K562 (cell line): ENCODE measurements around the gene LZTS2. TPM values are rescaled to one million over a fixed set of nuclear protein-coding genes. Genes with fewer than 3 reads are reported as not detected.

Experiments
- ATAC-seq: fragments of 200-7000 bp; cut with Tn5 transposase; 3 replicates; pipeline ENCODE4 v1.9.1; 2020; ENCODE audit warnings: moderate library complexity
- BruUV-seq: library from RNA; stranded (reverse); fragments of 400-500 nt; replicated peaks from 2 replicates; lab custom pipeline; 2021; lab: Mats Ljungman, UMichigan
- CTCF ChIA-PET: fragments of 300-600 bp; formaldehyde crosslinking; extraction: SDS; loops from one replicate; lab custom pipeline; 2021; ENCODE audit warnings: low intra/inter-chr PET ratio; lab: Yijun Ruan, JAX
- POLR2A ChIA-PET: fragments of 300-600, 350-650 bp; sonication (Branson Sonifier 250); formaldehyde crosslinking; extraction: SDS; loops from one replicate; lab custom pipeline; 2021; ENCODE audit warnings: antibody characterized with exemption, inconsistent platforms; lab: Yijun Ruan, JAX
- DNase-seq, 4 experiments: peaks; one replicate each; pipeline versions ENCODE4 v3.0.0 to v3.0.0-alpha.2; 2011 to 2018; ENCODE audit warnings: low spot score in 3 of 4, mixed read lengths in 3 of 4; ENCODE audit errors: extremely low read depth in 1 of 4
- FAIRE-seq: peaks from 2 replicates; lab custom pipeline; 2011; peaks lifted over from hg19 to GRCh38; lab: Jason Lieb, UNC
- H2AFZ ChIP-seq: 2 replicates; pipeline ENCODE4 v1.6.0; 2011; ENCODE audit warnings: low read depth, low read length, control low read depth, inconsistent platforms
- H3K27ac ChIP-seq: fragments of 200-600 bp; 3 replicates; pipeline ENCODE4 v1.8.0; 2011; ENCODE audit warnings: low read depth, mild to moderate bottlenecking, control low read depth, inconsistent platforms, low read length, moderate library complexity, mixed read lengths; ENCODE audit errors: extremely low read depth
- H3K27me3 ChIP-seq, 2 experiments: fragments of 300-600 bp in 1 of 2; 2 replicates in 1 of 2; 3 replicates in 1 of 2; pipeline versions ENCODE4 v1.6.0 to v1.8.0; 2011; ENCODE audit warnings: inconsistent platforms in 2 of 2, low read length in 2 of 2, mild to moderate bottlenecking in 1 of 2, mixed read lengths in 1 of 2, moderate library complexity in 1 of 2; ENCODE audit not compliant: control insufficient read depth in 2 of 2, insufficient read depth in 2 of 2
- H3K36me3 ChIP-seq: fragments of 300-600 bp; 3 replicates; pipeline ENCODE4 v1.8.0; 2011; ENCODE audit warnings: mild to moderate bottlenecking, low read length, inconsistent platforms; ENCODE audit not compliant: control insufficient read depth, insufficient read depth
- H3K4me1 ChIP-seq, 2 experiments: fragments of 200-600 bp in 1 of 2; replicated peaks in 1 of 2; 2 replicates in 1 of 2; 3 replicates in 1 of 2; pipeline versions ENCODE4 v1.5.1 to v1.8.0; 2011; ENCODE audit warnings: inconsistent platforms in 2 of 2, low read length in 2 of 2, mild to moderate bottlenecking in 1 of 2, mixed read lengths in 1 of 2, moderate library complexity in 1 of 2; ENCODE audit not compliant: control insufficient read depth in 2 of 2, insufficient read depth in 2 of 2
- H3K4me2 ChIP-seq: 2 replicates; pipeline ENCODE4 v1.6.1; 2011; ENCODE audit warnings: low read length, control low read depth, inconsistent platforms, mixed read lengths; ENCODE audit not compliant: insufficient read depth
- H3K4me3 ChIP-seq: fragments of 200-600 bp; sonication (generic), shearing (Covaris generic); 2 replicates; pipeline ENCODE4 v1.5.1; 2016; ENCODE audit warnings: control low read depth, inconsistent platforms
- H3K79me2 ChIP-seq: fragments of 200-600 bp; 3 replicates; pipeline ENCODE4 v1.8.0; 2011; ENCODE audit warnings: low read length, inconsistent platforms; ENCODE audit not compliant: control insufficient read depth, insufficient read depth
- H3K9ac ChIP-seq, 2 experiments: 2 replicates each; pipeline versions ENCODE4 v1.6.0 to v1.6.1; 2011; ENCODE audit warnings: low read depth in 2 of 2, low read length in 2 of 2, control low read depth in 1 of 2, inconsistent platforms in 1 of 2, mild to moderate bottlenecking in 1 of 2, mixed read lengths in 1 of 2; ENCODE audit not compliant: insufficient read depth in 1 of 2
- H3K9me1 ChIP-seq: one replicate; pipeline ENCODE4 v1.6.0; 2011; ENCODE audit warnings: inconsistent platforms, mild to moderate bottlenecking, low read length, moderate library complexity; ENCODE audit not compliant: control insufficient read depth, insufficient read depth
- H3K9me3 ChIP-seq: replicated peaks from 2 replicates; pipeline ENCODE4 v1.5.1; 2011; ENCODE audit warnings: low read depth, low read length, inconsistent platforms; ENCODE audit not compliant: control insufficient read depth, insufficient read depth
- H4K20me1 ChIP-seq: replicated peaks from 2 replicates; pipeline ENCODE4 v1.6.1; 2011; ENCODE audit warnings: low read length, inconsistent platforms, mixed read lengths; ENCODE audit not compliant: control insufficient read depth, insufficient read depth
- BRF1 ChIP-seq: IDR thresholded peaks from 3 replicates; pipeline ENCODE4 v1.6.1; 2011; ENCODE audit warnings: borderline replicate concordance, mild to moderate bottlenecking; ENCODE audit not compliant: insufficient read length; ENCODE audit errors: extremely low read depth
- CBFB ChIP-seq: sonication (generic); formaldehyde crosslinking; IDR thresholded peaks from 2 replicates; pipeline ENCODE4 v1.4.0; 2020; ENCODE audit warnings: mild to moderate bottlenecking, missing genetic modification reagents
- EGR1 ChIP-seq: fragments of 450-650 bp; conservative IDR thresholded peaks from 2 replicates; pipeline ENCODE4 v1.6.1; 2017; ENCODE audit warnings: mild to moderate bottlenecking
- FOXA1 ChIP-seq: fragments of 450-650 bp; IDR thresholded peaks from 2 replicates; pipeline ENCODE4 v1.6.1; 2016; ENCODE audit warnings: mild to moderate bottlenecking, borderline replicate concordance
- GABPB2 ChIP-seq: fragments of 250-450 bp; sonication (Bioruptor Pico); conservative IDR thresholded peaks from 2 replicates; pipeline ENCODE4 v1.5.1; 2021; ENCODE audit warnings: mild to moderate bottlenecking
- MCM7 ChIP-seq, 2 experiments: fragments of 450-650 bp; IDR thresholded peaks; 2 replicates each; pipeline ENCODE4 v1.6.1; 2016 to 2018
- NCOA2 ChIP-seq, 2 experiments: fragments of 450-650 bp; IDR thresholded peaks; 2 replicates each; pipeline ENCODE4 v1.6.1; 2018; ENCODE audit warnings: mild to moderate bottlenecking in 2 of 2, moderate library complexity in 1 of 2; ENCODE audit not compliant: partially characterized antibody in 2 of 2
- POLR2B ChIP-seq: fragments of 450-650 bp; IDR thresholded peaks from 2 replicates; pipeline ENCODE4 v1.6.1; 2018; ENCODE audit warnings: low read depth; ENCODE audit not compliant: partially characterized antibody
- RBM15 ChIP-seq: fragments of 200-400 bp; formaldehyde crosslinking; IDR thresholded peaks from 2 replicates; pipeline ENCODE4 v1.6.1; 2018; ENCODE audit warnings: mild to moderate bottlenecking, low read length, moderate library complexity; ENCODE audit not compliant: insufficient read depth
- RCOR1 ChIP-seq, 2 experiments: IDR thresholded peaks; 2 replicates each; pipeline ENCODE4 v1.6.1; 2012; ENCODE audit warnings: low read depth in 2 of 2, low read length in 2 of 2, borderline replicate concordance in 1 of 2, improper control_type of control experiment in 1 of 2
- STAT5A ChIP-seq: IDR thresholded peaks from 2 replicates; pipeline ENCODE4 v1.6.1; 2012; ENCODE audit warnings: low read length, inconsistent platforms, borderline replicate concordance
- ZNF212 ChIP-seq: fragments of 450-650 bp; formaldehyde crosslinking; IDR thresholded peaks from 2 replicates; pipeline ENCODE4 v1.4.0; 2020; ENCODE audit warnings: mild to moderate bottlenecking
- ZNF253 ChIP-seq: fragments of 250-450 bp; sonication (Bioruptor Pico); conservative IDR thresholded peaks from 2 replicates; pipeline ENCODE4 v1.6.1; 2021; ENCODE audit warnings: mild to moderate bottlenecking
- ZNF384 ChIP-seq: IDR thresholded peaks from 2 replicates; pipeline ENCODE4 v1.6.1; 2012; ENCODE audit warnings: low read depth, low read length, improper control_type of control experiment
- ZNF518B ChIP-seq: fragments of 250-450 bp; sonication (Bioruptor Pico); IDR thresholded peaks from 2 replicates; pipeline ENCODE4 v1.5.0; 2021; ENCODE audit warnings: mild to moderate bottlenecking, moderate library complexity
- WGBS: fragments of 100-300 bp; shearing (Covaris generic); methylation state at CpG from one replicate; pipeline ENCODE4 v1.1.6; 2016; ENCODE audit warnings: low coverage, mixed read lengths; ENCODE audit not compliant: insufficient coverage; ENCODE audit errors: missing lambda C conversion rate; 5-methylcytosine and 5-hydroxymethylcytosine counted together
- in situ Hi-C: fragments of 300-500 bp; cut with MboI; formaldehyde crosslinking; loops from 4 replicates; pipeline ENCODE4 v1.15.0; 2018; ENCODE audit warnings: inconsistent platforms, mixed read lengths
- intact Hi-C: fragments of 100-400 bp; cut with micrococcal nuclease; formaldehyde crosslinking; loops from 2 replicates; pipeline ENCODE4 v1.14.2; 2022
- polyA plus RNA-seq, 8 experiments: library from polyadenylated mRNA; depleted of rRNA in 4 of 8; stranded (reverse) in 5 of 8; unstranded in 3 of 8; fragments of >200 nt; fragmentation: Nextera tagmentation in 2 of 8; fragmentation: Illumina TruSeq in 1 of 8; extraction: Ambion mirVana in 2 of 8; extraction: Trizol in 1 of 8; gene quantifications; 2 replicates each; pipeline versions ENCODE4 v1.2.1 to v1.2.3, GENCODE V29; 2011 to 2014; ENCODE audit warnings: inconsistent platforms in 1 of 8, missing spikeins in 1 of 8
- total RNA-seq, 7 experiments: library from RNA; depleted of rRNA in 6 of 7; stranded (reverse); fragments of >200 nt in 6 of 7; fragmentation: Illumina TruSeq in 2 of 7; extraction: Trizol in 2 of 7; gene quantifications; 2 replicates each; pipeline versions ENCODE4 v1.2.1 to v1.2.3, GENCODE V29; 2011 to 2021; ENCODE audit warnings: low replicate concordance in 1 of 7
- TF ChIP-seq, protein P1 (sequence below), 2 experiments: IDR thresholded peaks in 1 of 2; conservative IDR thresholded peaks in 1 of 2; 2 replicates each; pipeline ENCODE4 v1.6.1; 2016; ENCODE audit warnings: low read depth in 2 of 2, mild to moderate bottlenecking in 1 of 2, missing compliant biosample characterization in 1 of 2, missing genetic modification characterization in 1 of 2, moderate library complexity in 1 of 2
- TF ChIP-seq, protein P2 (sequence below): fragments of 450-650 bp; IDR thresholded peaks from 2 replicates; pipeline ENCODE4 v1.6.1; 2016; ENCODE audit warnings: low read depth, mild to moderate bottlenecking, moderate library complexity

LZTS2 gene
- total and polyA plus RNA-seq, 9 of the 15 experiments (the other 6 are each of a cell fraction or from before 2014, with no cell fraction given), result 0.23 to 42.5 (median 14.7) TPM

- ATAC-seq, result no peak
- no peak for DNase-seq
- no peaks in the 10 kb centered on the region for H3K79me2 ChIP-seq
- in situ Hi-C loops, result loop anchor here (25.0 kb wide), 1 partner anchor 1060 kb away; no protein-coding TSS in a partner anchor
- H3K9ac ChIP-seq, result no peak overlapping the region
- H3K27ac ChIP-seq, result no peak overlapping the region
- no peaks in the 10 kb centered on the region; the same call in 1 of the 2 replicates for H4K20me1 ChIP-seq
- no peaks in the 10 kb centered on the region for H3K9me3 ChIP-seq
- FAIRE-seq, result no peak
- peaks cover 10% of the 10 kb centered on the region; the same call in 1 of the 3 replicates for H3K36me3 ChIP-seq
- intact Hi-C loops, result no loop called here
- no peak overlapping the region for H3K4me3 ChIP-seq
- H3K4me2 ChIP-seq, result no peak overlapping the region
- POLR2A ChIA-PET, result interaction anchor here (0.6 kb wide), 1 partner anchor 33 kb away, joined by 3 read pairs; no protein-coding TSS in a partner anchor
- H3K9me1 ChIP-seq, result no peaks in the 10 kb centered on the region
- CTCF ChIA-PET, result no interaction called here
- BruUV-seq, result no TSS peak
- no peaks in the 10 kb centered on the region for H3K27me3 ChIP-seq
- 71% methylated on average over 5 of the region's 6 CpGs for WGBS
- H2AFZ ChIP-seq, result no peak overlapping the region
- peaks cover 0 to 4% of the 10 kb centered on the region in 2 experiments; a peak in 2 of 5 replicates for H3K4me1 ChIP-seq
- TF ChIP-seq NCOA2 (IDR thresholded peaks at IDR 0.05; ENCODE audit: partially characterized antibody in 2 of 2) (no peak), ZNF518B (CRISPR knock-in tag) (no peak), ZNF384 (no peak), FOXA1 (no peak), EGR1 (no peak), GABPB2 (CRISPR knock-in tag) (no peak), RCOR1 (IDR thresholded peaks at IDR 0.05; ENCODE audit: borderline replicate concordance in 1 of 2, low read depth in 2 of 2, low read length in 2 of 2) (no peak), ZNF253 (CRISPR knock-in tag) (no peak), ZNF212 (CRISPR knock-in tag) (no peak), POLR2B (no peak), CBFB (CRISPR knock-in tag) (no peak), BRF1 (no peak), STAT5A (no peak), MCM7 (IDR thresholded peaks at IDR 0.05) (no peak), RBM15 (no peak)
- TF ChIP-seq, protein P1, sequence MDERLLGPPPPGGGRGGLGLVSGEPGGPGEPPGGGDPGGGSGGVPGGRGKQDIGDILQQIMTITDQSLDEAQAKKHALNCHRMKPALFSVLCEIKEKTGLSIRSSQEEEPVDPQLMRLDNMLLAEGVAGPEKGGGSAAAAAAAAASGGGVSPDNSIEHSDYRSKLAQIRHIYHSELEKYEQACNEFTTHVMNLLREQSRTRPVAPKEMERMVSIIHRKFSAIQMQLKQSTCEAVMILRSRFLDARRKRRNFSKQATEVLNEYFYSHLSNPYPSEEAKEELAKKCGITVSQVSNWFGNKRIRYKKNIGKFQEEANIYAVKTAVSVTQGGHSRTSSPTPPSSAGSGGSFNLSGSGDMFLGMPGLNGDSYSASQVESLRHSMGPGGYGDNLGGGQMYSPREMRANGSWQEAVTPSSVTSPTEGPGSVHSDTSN (CRISPR knock-in tag; IDR thresholded peaks at IDR 0.05; ENCODE audit: low read depth), result no peak
- TF ChIP-seq, protein P1 (tag; conservative IDR thresholded peaks at IDR 0.05; ENCODE audit: low read depth), result no peak
- TF ChIP-seq, protein P2, sequence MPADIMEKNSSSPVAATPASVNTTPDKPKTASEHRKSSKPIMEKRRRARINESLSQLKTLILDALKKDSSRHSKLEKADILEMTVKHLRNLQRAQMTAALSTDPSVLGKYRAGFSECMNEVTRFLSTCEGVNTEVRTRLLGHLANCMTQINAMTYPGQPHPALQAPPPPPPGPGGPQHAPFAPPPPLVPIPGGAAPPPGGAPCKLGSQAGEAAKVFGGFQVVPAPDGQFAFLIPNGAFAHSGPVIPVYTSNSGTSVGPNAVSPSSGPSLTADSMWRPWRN, result no peak
These were observed 22.2 kb upstream of the LZTS2 start for GRCh38 chr10:100977436-100977835.
